ENCODE results near the gene THBS2. TPM values are rescaled to one million over a fixed set of nuclear protein-coding genes. Genes with fewer than 3 reads are reported as not detected.

THBS2 gene
- total RNA-seq, 1 experiment from 2014 or later, result 0.28 TPM

GRCh38 chr6:169247991-169248390 lies 5.7 kb downstream of the THBS2 start:
- Histone ChIP-seq H3K4me3 (no peak overlapping the region), H3K27me3 (no peaks in the 10 kb centered on the region), H3K9me3 (replicated peaks) (0 out of 2 replicates have a peak, but pooled peaks cover 3% of the 10 kb centered on the region), H3K27ac (no peak overlapping the region), H3K4me1 (no peaks in the 10 kb centered on the region), H3K36me3 (no peaks in the 10 kb centered on the region)
- DNase-seq, result no peak

GRCh38 chr6:169247419-169247818 lies 6.2 kb downstream of the THBS2 start:
- Histone ChIP-seq H3K4me1 (no peaks in the 10 kb centered on the region), H3K9me3 (replicated peaks) (0 out of 2 replicates have a peak, but pooled peaks cover 3% of the 10 kb centered on the region), H3K4me3 (no peak overlapping the region), H3K36me3 (no peaks in the 10 kb centered on the region), H3K27ac (no peak overlapping the region), H3K27me3 (no peaks in the 10 kb centered on the region)
- no peak for DNase-seq

- Histone ChIP-seq H3K9me3 (replicated peaks) (0 out of 2 replicates have a peak, but pooled peaks cover 3% of the 10 kb centered on the region), H3K36me3 (no peaks in the 10 kb centered on the region), H3K4me1 (no peaks in the 10 kb centered on the region), H3K4me3 (no peak overlapping the region), H3K27ac (no peak overlapping the region), H3K27me3 (no peaks in the 10 kb centered on the region)
- DNase-seq, result no peak
Measured at GRCh38 chr6:169246445-169246844, 7.2 kb downstream of the THBS2 start.

GRCh38 chr6:169244684-169245383 lies 8.8 kb downstream of the THBS2 start:
- H3K4me1 ChIP-seq, result no peaks in the 10 kb centered on the region
- H3K9me3 ChIP-seq (replicated peaks), result 0 out of 2 replicates have a peak, but pooled peaks cover 3% of the 10 kb centered on the region
- H3K36me3 ChIP-seq, result no peaks in the 10 kb centered on the region
- no peak overlapping the region for H3K4me3 ChIP-seq
- no peak for DNase-seq
- H3K27me3 ChIP-seq, result no peaks in the 10 kb centered on the region
- no peak overlapping the region for H3K27ac ChIP-seq

GRCh38 chr6:169243661-169244060 lies 10.0 kb downstream of the THBS2 start:
- H3K9me3 ChIP-seq (replicated peaks), result 0 out of 2 replicates have a peak, but pooled peaks cover 3% of the 10 kb centered on the region

GRCh38 chr6:169243186-169243585 lies 10.5 kb downstream of the THBS2 start:
- Histone ChIP-seq H3K9me3 (replicated peaks) (0 out of 2 replicates have a peak, but pooled peaks cover 3% of the 10 kb centered on the region), H3K4me3 (no peak overlapping the region), H3K4me1 (no peaks in the 10 kb centered on the region), H3K27ac (no peak overlapping the region), H3K27me3 (no peaks in the 10 kb centered on the region), H3K36me3 (no peaks in the 10 kb centered on the region)
- DNase-seq, result no peak

More at GRCh38 chr6:169243661-169244060, 10.0 kb downstream of the THBS2 start:
- no peak for DNase-seq
- no peaks in the 10 kb centered on the region for H3K27me3 ChIP-seq
- no peaks in the 10 kb centered on the region for H3K36me3 ChIP-seq
- H3K4me3 ChIP-seq, result no peak overlapping the region
- no peak overlapping the region for H3K27ac ChIP-seq
- no peaks in the 10 kb centered on the region for H3K4me1 ChIP-seq

GRCh38 chr6:169241688-169242350 lies 11.8 kb downstream of the THBS2 start:
- DNase-seq, result no peak

GRCh38 chr6:169240591-169241390 lies 12.9 kb downstream of the THBS2 start:
- no peak for DNase-seq
- H3K4me1 ChIP-seq, result no peaks in the 10 kb centered on the region
- H3K27me3 ChIP-seq, result no peaks in the 10 kb centered on the region
- H3K36me3 ChIP-seq, result no peaks in the 10 kb centered on the region
- no peaks in the 10 kb centered on the region for H3K9me3 ChIP-seq (replicated peaks)
- H3K4me3 ChIP-seq, result no peak overlapping the region
- H3K27ac ChIP-seq, result no peak overlapping the region

More at GRCh38 chr6:169241688-169242350, 11.8 kb downstream of the THBS2 start:
- Histone ChIP-seq H3K27me3 (no peaks in the 10 kb centered on the region), H3K4me3 (no peak overlapping the region), H3K27ac (no peak overlapping the region), H3K9me3 (replicated peaks) (no peaks in the 10 kb centered on the region), H3K36me3 (no peaks in the 10 kb centered on the region), H3K4me1 (no peaks in the 10 kb centered on the region)

GRCh38 chr6:169240125-169240524 lies 13.5 kb downstream of the THBS2 start:
- H3K27me3 ChIP-seq, result no peaks in the 10 kb centered on the region
- no peaks in the 10 kb centered on the region for H3K4me1 ChIP-seq
- no peak for DNase-seq
- H3K9me3 ChIP-seq (replicated peaks), result no peaks in the 10 kb centered on the region
- no peak overlapping the region for H3K27ac ChIP-seq
- no peak overlapping the region for H3K4me3 ChIP-seq
- no peaks in the 10 kb centered on the region for H3K36me3 ChIP-seq

- Histone ChIP-seq H3K27me3 (no peaks in the 10 kb centered on the region), H3K9me3 (replicated peaks) (no peaks in the 10 kb centered on the region), H3K4me1 (no peaks in the 10 kb centered on the region), H3K27ac (no peak overlapping the region), H3K36me3 (no peaks in the 10 kb centered on the region), H3K4me3 (no peak overlapping the region)
- DNase-seq, result no peak
Measured at GRCh38 chr6:169239181-169239580, 14.5 kb downstream of the THBS2 start.

GRCh38 chr6:169238766-169239165 lies 14.9 kb downstream of the THBS2 start:
- DNase-seq, result no peak
- Histone ChIP-seq H3K27ac (no peak overlapping the region), H3K9me3 (replicated peaks) (no peaks in the 10 kb centered on the region), H3K4me1 (no peaks in the 10 kb centered on the region), H3K36me3 (no peaks in the 10 kb centered on the region), H3K27me3 (no peaks in the 10 kb centered on the region), H3K4me3 (no peak overlapping the region)

- no peaks in the 10 kb centered on the region for H3K9me3 ChIP-seq (replicated peaks)
Measured at GRCh38 chr6:169237496-169238134, 16.0 kb downstream of the THBS2 start.

GRCh38 chr6:169236988-169237387 lies 16.7 kb downstream of the THBS2 start:
- DNase-seq, result no peak
- Histone ChIP-seq H3K36me3 (no peaks in the 10 kb centered on the region), H3K4me3 (no peak overlapping the region), H3K4me1 (no peaks in the 10 kb centered on the region), H3K27ac (no peak overlapping the region), H3K27me3 (no peaks in the 10 kb centered on the region), H3K9me3 (replicated peaks) (no peaks in the 10 kb centered on the region)

More at GRCh38 chr6:169237496-169238134, 16.0 kb downstream of the THBS2 start:
- no peaks in the 10 kb centered on the region for H3K4me1 ChIP-seq
- no peaks in the 10 kb centered on the region for H3K27me3 ChIP-seq
- no peak overlapping the region for H3K27ac ChIP-seq
- H3K4me3 ChIP-seq, result no peak overlapping the region
- no peaks in the 10 kb centered on the region for H3K36me3 ChIP-seq
- DNase-seq, result no peak

- Histone ChIP-seq H3K9me3 (replicated peaks) (no peaks in the 10 kb centered on the region), H3K4me1 (no peaks in the 10 kb centered on the region), H3K4me3 (no peak overlapping the region), H3K27ac (no peak overlapping the region), H3K27me3 (no peaks in the 10 kb centered on the region), H3K36me3 (no peaks in the 10 kb centered on the region)
- no peak for DNase-seq
Measured at GRCh38 chr6:169236545-169236944, 17.1 kb downstream of the THBS2 start.
